Neural progenitor cell (in vitro differentiated cells): ENCODE measurements around the gene PRDM4. TPM values are rescaled to one million over a fixed set of nuclear protein-coding genes. Genes with fewer than 3 reads are reported as not detected.

ENCODE experiments used
- DNase-seq: peaks from one replicate; pipeline ENCODE4 v3.0.0-alpha.2; 2016; ENCODE audit warnings: low spot score
- H2AFZ ChIP-seq: fragments of 200-600 bp; sonication (generic); replicated peaks from 2 replicates; pipeline ENCODE4 v1.6.1; 2016; ENCODE audit warnings: antibody characterized with exemption
- H3F3A ChIP-seq: fragments of 200-600 bp; sonication (generic); 2 replicates; pipeline ENCODE4 v1.6.1; 2016; ENCODE audit warnings: antibody characterized with exemption, low read depth
- H3K27ac ChIP-seq: fragments of 200-600 bp; sonication (generic); 2 replicates; pipeline ENCODE4 v1.5.1; 2016; ENCODE audit warnings: mild to moderate bottlenecking
- H3K27me3 ChIP-seq: fragments of 200-600 bp; sonication (generic); 2 replicates; pipeline ENCODE4 v1.6.1; 2016; ENCODE audit warnings: mild to moderate bottlenecking, moderate library complexity
- H3K36me3 ChIP-seq: fragments of 200-600 bp; sonication (generic); 2 replicates; pipeline ENCODE4 v1.5.1; 2016
- H3K4me1 ChIP-seq: fragments of 200-600 bp; sonication (generic); 2 replicates; pipeline ENCODE4 v1.6.1; 2016; ENCODE audit warnings: mixed run types
- H3K4me2 ChIP-seq: fragments of 200-600 bp; sonication (generic); 2 replicates; pipeline ENCODE4 v1.6.1; 2016
- H3K4me3 ChIP-seq: fragments of 200-600 bp; sonication (generic); 2 replicates; pipeline ENCODE4 v1.5.1; 2016
- H3K79me2 ChIP-seq: fragments of 200-600 bp; sonication (generic); 2 replicates; pipeline ENCODE4 v1.6.1; 2016; ENCODE audit warnings: low read depth
- H3K9ac ChIP-seq: fragments of 200-600 bp; sonication (generic); 2 replicates; pipeline ENCODE4 v1.6.1; 2016
- H3K9me3 ChIP-seq: fragments of 200-600 bp; sonication (generic); 2 replicates; pipeline ENCODE4 v1.5.1; 2016; ENCODE audit warnings: low read depth
- H4K20me1 ChIP-seq: fragments of 200-600 bp; sonication (generic); 2 replicates; pipeline ENCODE4 v1.6.1; 2016; ENCODE audit warnings: low read depth
- H3K27ac Mint-ChIP-seq: 3 replicates; pipeline ENCODE4 v1.8.0; 2021; ENCODE audit warnings: mixed read lengths
- H3K27me3 Mint-ChIP-seq: 2 replicates; pipeline ENCODE4 v1.8.0; 2022; ENCODE audit warnings: low read depth, mild to moderate bottlenecking, inconsistent platforms, moderate library complexity, mixed read lengths; ENCODE audit not compliant: insufficient read depth
- H3K36me3 Mint-ChIP-seq: 3 replicates; pipeline ENCODE4 v1.8.0; 2021; ENCODE audit warnings: mixed read lengths
- H3K4me1 Mint-ChIP-seq: 3 replicates; pipeline ENCODE4 v1.8.0; 2021; ENCODE audit warnings: mixed read lengths
- H3K4me3 Mint-ChIP-seq: 3 replicates; pipeline ENCODE4 v1.8.0; 2021; ENCODE audit warnings: mild to moderate bottlenecking, moderate library complexity, mixed read lengths
- H3K9me3 Mint-ChIP-seq: 3 replicates; pipeline ENCODE4 v1.8.0; 2020; ENCODE audit warnings: mixed read lengths
- EZH2 ChIP-seq: fragments of 200-600 bp; sonication (generic); IDR thresholded peaks from 2 replicates; pipeline ENCODE4 v1.6.1; 2017; ENCODE audit warnings: antibody characterized with exemption, mild to moderate bottlenecking, moderate library complexity
- EZH2phosphoT487 ChIP-seq: fragments of 200-600 bp; sonication (generic); IDR thresholded peaks from 2 replicates; pipeline ENCODE4 v1.6.1; 2017; ENCODE audit warnings: antibody characterized with exemption
- total RNA-seq: library from RNA; depleted of rRNA; stranded (reverse); fragments of >200 nt; gene quantifications from 2 replicates; pipeline ENCODE4 v1.2.3, GENCODE V29; 2015; ENCODE audit warnings: low replicate concordance
- TF ChIP-seq, protein P1 (sequence below): fragments of 200-600 bp; sonication (generic); IDR thresholded peaks from 2 replicates; pipeline ENCODE4 v1.5.1; 2017; ENCODE audit warnings: antibody characterized with exemption, mild to moderate bottlenecking

Gene PRDM4
- total RNA-seq, 1 donor from 2014 or later: 19.3 TPM

DNA sequence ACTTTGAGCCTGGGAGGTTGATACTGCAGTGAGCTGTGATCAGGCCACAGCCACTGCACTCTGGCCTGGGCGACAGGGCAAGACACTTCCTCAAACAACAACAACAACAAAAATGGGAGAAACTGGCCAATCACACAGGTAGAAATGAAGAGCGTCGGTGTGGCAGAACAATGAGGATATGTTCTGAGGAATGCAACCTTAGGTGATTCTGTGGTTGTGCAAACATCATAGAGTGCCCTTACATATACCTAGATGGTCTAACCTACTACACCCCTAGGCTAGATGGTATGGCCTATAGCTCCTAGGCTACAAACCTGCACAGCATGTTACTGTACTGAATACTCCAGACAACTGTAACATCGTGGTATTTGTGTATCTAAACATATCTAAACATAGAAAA is 3.7 kb upstream of the PRDM4 start:
- H3K9ac ChIP-seq: no peak overlapping the region
- Mint-ChIP-seq H3K9me3 (no peaks in the 10 kb centered on the region), H3K36me3 (no peaks in the 10 kb centered on the region), H3K27me3 (peaks cover 8% of the 10 kb centered on the region), H3K4me3 (no peak overlapping the region), H3K27ac (no peak overlapping the region), H3K4me1 (peaks cover 14% of the 10 kb centered on the region)
- TF ChIP-seq, protein P1, sequence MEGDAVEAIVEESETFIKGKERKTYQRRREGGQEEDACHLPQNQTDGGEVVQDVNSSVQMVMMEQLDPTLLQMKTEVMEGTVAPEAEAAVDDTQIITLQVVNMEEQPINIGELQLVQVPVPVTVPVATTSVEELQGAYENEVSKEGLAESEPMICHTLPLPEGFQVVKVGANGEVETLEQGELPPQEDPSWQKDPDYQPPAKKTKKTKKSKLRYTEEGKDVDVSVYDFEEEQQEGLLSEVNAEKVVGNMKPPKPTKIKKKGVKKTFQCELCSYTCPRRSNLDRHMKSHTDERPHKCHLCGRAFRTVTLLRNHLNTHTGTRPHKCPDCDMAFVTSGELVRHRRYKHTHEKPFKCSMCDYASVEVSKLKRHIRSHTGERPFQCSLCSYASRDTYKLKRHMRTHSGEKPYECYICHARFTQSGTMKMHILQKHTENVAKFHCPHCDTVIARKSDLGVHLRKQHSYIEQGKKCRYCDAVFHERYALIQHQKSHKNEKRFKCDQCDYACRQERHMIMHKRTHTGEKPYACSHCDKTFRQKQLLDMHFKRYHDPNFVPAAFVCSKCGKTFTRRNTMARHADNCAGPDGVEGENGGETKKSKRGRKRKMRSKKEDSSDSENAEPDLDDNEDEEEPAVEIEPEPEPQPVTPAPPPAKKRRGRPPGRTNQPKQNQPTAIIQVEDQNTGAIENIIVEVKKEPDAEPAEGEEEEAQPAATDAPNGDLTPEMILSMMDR: no peak
- TF ChIP-seq EZH2 (no peak), EZH2phosphoT487 (no peak)
- H3F3A ChIP-seq: no peaks in the 10 kb centered on the region
- H3K9me3 ChIP-seq: no peaks in the 10 kb centered on the region
- H3K4me3 ChIP-seq: no peak overlapping the region
- no peak overlapping the region for H3K4me2 ChIP-seq
- peaks cover 8% of the 10 kb centered on the region for H4K20me1 ChIP-seq
- peaks cover 35% of the 10 kb centered on the region for H3K27me3 ChIP-seq
- peaks cover 11% of the 10 kb centered on the region for H3K79me2 ChIP-seq
- H3K27ac ChIP-seq: no peak overlapping the region
- peaks cover 6% of the 10 kb centered on the region for H3K4me1 ChIP-seq
- no peak overlapping the region for H2AFZ ChIP-seq
- no peaks in the 10 kb centered on the region for H3K36me3 ChIP-seq
- DNase-seq: no peak

DNA sequence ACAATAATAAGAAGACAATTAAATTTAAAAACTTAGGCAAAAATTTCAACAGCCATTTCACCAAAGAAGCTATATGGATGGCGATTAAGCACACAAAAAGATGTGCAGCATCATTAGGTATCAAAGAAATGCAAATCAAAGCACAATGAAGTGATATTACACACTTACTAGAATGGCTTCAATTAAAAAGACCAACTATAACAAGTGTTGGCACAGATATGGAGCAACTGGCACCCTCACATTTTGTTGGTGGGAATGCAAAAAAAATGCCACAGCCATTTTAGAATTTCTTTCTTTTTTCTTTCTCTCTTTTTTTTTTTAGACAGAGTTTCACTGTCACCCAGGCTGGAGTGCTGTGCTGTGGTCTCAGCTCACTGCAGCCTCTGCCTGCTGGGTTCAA is 1.9 kb upstream of the PRDM4 start:
- H3K4me1 Mint-ChIP-seq: peaks cover 26% of the 10 kb centered on the region
- Histone ChIP-seq H2AFZ (no peak overlapping the region), H3K27me3 (peaks cover 25% of the 10 kb centered on the region), H3K4me3 (no peak overlapping the region), H3K9me3 (no peaks in the 10 kb centered on the region), H3K79me2 (peaks cover 28% of the 10 kb centered on the region), H4K20me1 (peaks cover 17% of the 10 kb centered on the region), H3K4me2 (no peak overlapping the region), H3K4me1 (peaks cover 11% of the 10 kb centered on the region), H3K27ac (no peak overlapping the region), H3F3A (no peaks in the 10 kb centered on the region), H3K9ac (no peak overlapping the region), H3K36me3 (no peaks in the 10 kb centered on the region)
- no peak for DNase-seq
- H3K9me3 Mint-ChIP-seq: no peaks in the 10 kb centered on the region
- TF ChIP-seq EZH2phosphoT487 (no peak), EZH2 (no peak)
- TF ChIP-seq, protein P1: no peak
- H3K36me3 Mint-ChIP-seq: no peaks in the 10 kb centered on the region
- peaks cover 8% of the 10 kb centered on the region for H3K27me3 Mint-ChIP-seq
- no peak overlapping the region for H3K27ac Mint-ChIP-seq
- H3K4me3 Mint-ChIP-seq: no peak overlapping the region

DNA sequence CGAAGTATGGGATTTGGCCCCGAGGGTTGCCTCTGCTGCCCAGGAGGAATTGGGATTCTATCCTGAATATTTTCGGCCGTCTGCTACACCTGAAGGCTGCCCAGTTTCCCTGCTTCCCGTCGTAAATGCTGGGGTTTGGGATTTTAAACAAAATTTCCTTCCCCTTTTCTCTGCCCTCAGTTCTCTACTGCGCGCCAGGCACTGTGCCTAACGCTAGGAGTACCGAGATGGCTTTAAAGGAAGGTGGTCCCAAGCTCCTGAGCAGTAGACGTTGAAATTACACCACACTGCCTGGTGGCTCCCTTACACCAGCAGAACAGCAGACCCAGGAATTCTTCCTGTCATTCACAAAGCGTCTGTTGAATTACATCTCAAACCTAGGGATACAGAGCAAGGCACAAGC is 566 bp upstream of the PRDM4 start:
- H3K4me3 Mint-ChIP-seq: peak overlapping the region; percentile 92
- peak overlapping the region; percentile 57 for H3K27ac Mint-ChIP-seq
- peaks cover 20% of the 10 kb centered on the region for H4K20me1 ChIP-seq
- peak overlapping the region; percentile 39 for H3K9ac ChIP-seq
- peak overlapping the region; percentile 82 for H3K4me3 ChIP-seq
- no peak for TF ChIP-seq EZH2phosphoT487
- no peak for TF ChIP-seq EZH2
- TF ChIP-seq, protein P1: no peak
- H3K36me3 Mint-ChIP-seq: peaks cover 5% of the 10 kb centered on the region
- no peaks in the 10 kb centered on the region for H3F3A ChIP-seq
- H3K27me3 ChIP-seq: peaks cover 25% of the 10 kb centered on the region
- peaks cover 5% of the 10 kb centered on the region for H3K27me3 Mint-ChIP-seq
- peaks cover 26% of the 10 kb centered on the region for H3K4me1 Mint-ChIP-seq
- H2AFZ ChIP-seq: peak overlapping the region; percentile 100
- no peaks in the 10 kb centered on the region for H3K9me3 ChIP-seq
- peaks cover 41% of the 10 kb centered on the region for H3K79me2 ChIP-seq
- peaks cover 11% of the 10 kb centered on the region for H3K4me1 ChIP-seq
- DNase-seq: peak; percentile 49
- no peaks in the 10 kb centered on the region for H3K36me3 ChIP-seq
- peak overlapping the region; percentile 96 for H3K4me2 ChIP-seq
- H3K9me3 Mint-ChIP-seq: no peaks in the 10 kb centered on the region
- no peak overlapping the region for H3K27ac ChIP-seq
